DMS153 treated with DMSO at 0.1 percent for 48 hours (cell line): ENCODE results near the gene EHD4.

Experiments
- DNase-seq: peaks from one replicate; lab custom pipeline; 2025; ENCODE audit not compliant: unreplicated experiment; lab: John Stamatoyannopoulos, UW

The EHD4 gene

GRCh38 chr15:41995476-41995855 lies 23.1 kb upstream of the EHD4 start:
- DNase-seq = no peak

DNA sequence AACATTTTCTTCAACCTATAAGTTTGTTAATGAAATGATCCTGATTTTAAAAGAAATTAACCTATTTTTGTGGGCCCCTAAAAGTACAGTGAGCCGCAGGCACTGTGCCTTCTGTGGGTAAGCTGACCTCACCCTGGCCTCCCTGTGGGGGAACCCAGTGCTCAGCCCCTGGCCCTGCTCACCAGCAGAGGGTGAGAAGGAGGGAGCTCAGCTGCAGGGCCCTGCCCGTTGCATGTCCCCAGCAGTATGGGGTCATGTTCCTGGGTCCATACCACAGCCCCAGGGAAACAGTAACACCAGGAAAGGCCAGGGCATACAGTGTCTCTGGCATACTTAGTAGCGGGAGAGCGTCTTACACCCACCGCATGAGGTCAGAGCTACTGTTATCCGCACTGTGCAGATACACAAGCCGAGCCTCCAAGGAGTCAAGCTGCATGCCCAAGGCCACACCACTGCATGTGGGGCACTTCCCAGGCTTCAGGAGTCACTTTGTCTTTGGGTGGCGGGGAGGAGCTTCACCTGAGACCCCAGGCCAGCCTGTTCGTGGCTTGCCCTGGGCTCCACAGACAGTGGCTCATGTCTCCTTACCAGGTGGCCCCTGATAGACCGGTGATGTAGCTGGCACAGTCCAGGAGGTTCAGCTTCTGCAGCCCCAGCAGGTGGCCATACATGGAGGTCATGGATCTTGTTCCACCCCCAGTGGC lies 22.6 kb upstream of the EHD4 start:
- no peak for DNase-seq

- no peak for DNase-seq
These were observed 21.9 kb upstream of the EHD4 start for GRCh38 chr15:41994171-41994650.

GRCh38 chr15:41993472-41994170 lies 21.3 kb upstream of the EHD4 start:
- DNase-seq = no peak

DNA sequence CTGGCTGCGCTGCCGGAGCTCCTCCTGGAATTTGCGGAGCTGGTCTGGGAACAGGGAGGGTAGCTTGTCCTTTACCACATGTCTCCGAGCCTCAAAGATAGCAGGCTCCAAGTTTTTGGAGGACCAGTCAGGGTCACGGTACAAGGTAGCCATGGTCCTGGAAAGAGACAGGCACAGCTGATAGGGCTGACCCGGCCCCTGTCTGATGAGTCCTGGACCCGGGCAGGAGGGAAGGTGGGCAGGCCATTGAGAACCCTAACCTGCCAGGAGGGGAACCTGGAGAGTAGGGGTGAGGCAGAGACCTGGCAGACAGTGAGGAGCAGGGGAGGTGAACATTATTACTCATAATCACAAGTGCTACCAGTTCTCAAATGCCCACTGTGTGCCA lies 20.4 kb upstream of the EHD4 start:
- DNase-seq = no peak

DNA sequence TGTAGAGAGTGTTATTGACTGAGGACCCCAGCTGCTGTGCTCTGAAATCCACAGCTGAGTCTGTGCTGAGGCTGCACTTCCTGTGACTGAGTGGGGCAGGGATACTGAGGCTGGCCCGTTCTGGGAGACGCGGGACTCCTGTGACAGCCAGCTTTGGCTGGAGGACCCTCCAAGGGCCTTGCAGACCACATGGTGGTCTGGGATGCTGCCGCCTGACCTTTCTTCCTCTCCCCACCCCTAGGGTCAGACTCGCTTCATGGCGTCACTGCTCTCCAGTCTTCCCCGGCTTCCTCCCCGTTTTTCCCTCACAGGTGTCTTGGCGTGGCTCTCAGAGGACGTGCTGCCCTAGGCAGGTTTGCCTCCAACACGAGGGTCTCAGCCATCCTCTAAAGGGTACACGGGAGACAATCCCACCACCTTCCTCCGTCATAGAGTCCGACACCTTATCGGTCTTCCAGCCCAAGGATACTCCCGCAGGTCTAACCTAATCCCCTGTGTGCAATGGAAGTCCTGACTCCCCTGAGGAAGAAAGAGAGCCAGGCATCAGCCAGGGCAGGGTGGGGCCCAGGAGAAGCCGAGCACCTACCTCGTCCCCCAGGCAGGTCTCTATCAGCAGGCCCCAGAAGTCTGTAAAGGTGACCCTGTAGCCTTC lies 19.9 kb upstream of the EHD4 start:
- DNase-seq = no peak

DNA sequence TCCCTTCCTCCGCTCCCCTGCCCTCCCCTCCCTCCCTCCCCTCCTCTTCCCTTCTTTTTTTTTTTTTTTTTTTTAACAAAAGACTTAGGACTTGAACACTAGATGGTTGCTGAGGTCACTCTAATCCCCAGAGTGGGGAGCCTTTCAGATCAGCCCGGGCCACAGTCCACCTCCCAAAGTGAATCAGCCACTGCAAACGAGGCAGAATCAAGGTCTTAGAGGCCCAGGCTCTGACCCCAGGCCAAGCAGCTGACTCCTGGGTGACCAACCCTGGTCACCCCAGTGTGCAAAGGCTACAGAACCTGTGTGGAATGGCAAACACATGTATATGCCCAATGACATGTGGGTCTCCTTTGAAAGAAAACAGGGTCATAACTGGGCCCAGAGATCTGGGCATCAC lies 18.3 kb upstream of the EHD4 start:
- no peak for DNase-seq

DNA sequence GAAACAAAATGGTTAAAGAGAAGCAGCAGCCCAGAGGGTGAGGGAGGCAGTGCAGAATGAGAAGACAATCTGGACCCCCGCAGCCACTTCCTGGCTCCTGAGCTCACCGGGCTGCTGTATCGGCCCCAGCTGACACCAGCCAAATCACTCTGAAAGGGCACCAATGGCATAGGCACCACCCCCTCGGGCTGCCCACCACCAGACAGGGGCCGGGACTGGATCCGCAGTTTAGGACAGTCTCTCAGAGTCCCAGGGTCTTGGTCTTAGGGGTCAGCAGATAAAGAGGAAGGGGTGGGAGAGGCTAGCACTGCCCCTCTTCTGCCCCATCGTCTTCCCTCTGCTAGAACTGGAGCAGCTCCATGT lies 17.9 kb upstream of the EHD4 start:
- no peak for DNase-seq

- peak; percentile 6 for DNase-seq
These were observed 17.4 kb upstream of the EHD4 start for GRCh38 chr15:41989573-41990242.

- no peak for DNase-seq
These were observed 16.7 kb upstream of the EHD4 start for GRCh38 chr15:41988896-41989572.

DNA sequence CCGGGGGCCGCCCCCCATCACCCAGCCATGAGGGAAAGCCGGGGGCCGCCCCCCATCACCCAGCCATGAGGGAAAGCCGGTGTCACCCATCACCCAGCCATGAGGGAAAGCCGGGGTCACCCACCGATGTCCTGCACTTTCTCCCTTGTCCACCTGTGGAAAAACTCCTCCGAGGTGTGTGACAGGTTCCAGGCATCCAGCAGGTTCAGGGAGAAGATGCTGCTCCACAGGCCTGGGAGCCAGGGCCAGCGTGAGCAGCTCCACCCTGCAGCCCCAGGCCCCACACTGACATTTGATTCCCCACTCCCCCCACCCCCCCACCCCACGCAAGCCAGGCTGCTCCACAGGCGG lies 15.5 kb upstream of the EHD4 start:
- DNase-seq = no peak

DNA sequence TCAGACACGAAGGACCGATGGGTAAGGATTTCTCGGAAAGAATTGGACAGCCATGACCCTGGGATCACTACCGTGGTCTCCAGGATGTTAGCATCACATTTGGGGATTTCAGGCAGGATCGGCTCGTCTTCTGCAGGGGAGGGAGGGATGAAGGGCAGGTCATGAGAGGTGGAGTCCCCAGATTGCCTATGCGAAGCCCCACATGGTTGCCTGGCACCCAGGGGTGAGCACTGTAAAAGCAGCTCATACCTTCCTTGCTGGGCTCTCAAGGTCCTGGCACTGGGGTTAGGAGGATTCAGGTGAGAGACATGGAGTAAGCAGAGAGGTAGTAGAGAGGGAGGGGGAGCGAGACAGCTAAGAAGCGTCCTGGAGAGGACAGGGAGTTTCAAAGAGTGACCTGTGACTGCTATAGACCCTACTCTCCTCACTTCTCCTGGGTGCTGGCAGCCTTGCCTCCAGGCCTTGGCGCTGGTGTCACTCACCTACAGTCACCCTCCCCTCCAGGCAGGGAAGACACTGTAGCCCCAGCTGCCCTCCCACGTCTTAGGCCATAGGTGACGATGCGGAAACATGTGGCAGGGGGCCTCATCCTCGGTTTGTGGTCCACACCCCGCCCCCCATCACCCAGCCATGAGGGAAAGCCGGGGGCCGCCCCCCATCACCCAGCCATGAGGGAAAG lies 15.0 kb upstream of the EHD4 start:
- DNase-seq = no peak

DNA sequence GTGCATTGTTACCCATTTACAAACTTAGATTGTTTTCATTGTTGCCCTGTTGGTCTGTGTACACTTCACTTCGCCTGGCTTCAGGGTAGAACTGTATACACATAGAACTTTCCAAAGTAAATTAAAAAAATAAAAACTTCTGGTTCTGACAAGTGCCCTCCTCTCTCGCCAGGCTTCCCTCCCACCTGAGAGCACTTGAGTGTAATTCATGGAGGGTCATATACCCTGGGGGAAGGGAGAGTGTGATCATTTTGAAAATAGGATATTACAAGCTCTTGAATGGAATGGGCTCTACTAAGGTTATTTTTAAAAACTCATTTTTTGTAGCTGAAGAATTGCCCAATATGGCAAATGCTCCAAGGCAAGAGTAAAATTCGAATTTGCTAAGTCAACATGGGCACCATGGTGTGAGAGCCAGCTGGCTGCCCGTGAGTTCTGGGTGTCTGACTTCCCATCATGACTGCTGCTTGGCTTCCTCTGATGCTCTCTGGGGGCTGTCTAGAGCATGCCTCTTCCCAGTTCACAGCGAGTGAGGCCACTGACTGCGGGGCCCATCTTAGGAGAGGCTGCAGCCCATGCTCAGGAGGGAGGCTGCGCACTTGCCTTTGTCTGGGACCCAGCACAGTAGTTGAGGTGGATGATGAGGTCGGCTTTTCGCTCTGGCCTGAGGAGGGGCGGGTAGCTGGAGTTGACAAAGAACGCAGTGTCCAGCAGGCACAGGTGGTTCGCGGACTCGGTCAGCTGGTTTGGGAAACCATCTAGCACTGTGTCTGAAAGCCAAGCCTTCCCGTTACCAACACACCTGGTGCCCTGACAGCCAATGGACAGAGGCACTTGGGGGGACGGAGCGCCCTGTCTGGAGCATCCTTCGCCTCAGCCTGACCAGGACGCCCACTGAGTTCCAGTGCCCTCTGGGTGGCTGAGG lies 13.1 kb upstream of the EHD4 start:
- no peak for DNase-seq

GRCh38 chr15:41984622-41985021 lies 12.3 kb upstream of the EHD4 start:
- DNase-seq = no peak

DNA sequence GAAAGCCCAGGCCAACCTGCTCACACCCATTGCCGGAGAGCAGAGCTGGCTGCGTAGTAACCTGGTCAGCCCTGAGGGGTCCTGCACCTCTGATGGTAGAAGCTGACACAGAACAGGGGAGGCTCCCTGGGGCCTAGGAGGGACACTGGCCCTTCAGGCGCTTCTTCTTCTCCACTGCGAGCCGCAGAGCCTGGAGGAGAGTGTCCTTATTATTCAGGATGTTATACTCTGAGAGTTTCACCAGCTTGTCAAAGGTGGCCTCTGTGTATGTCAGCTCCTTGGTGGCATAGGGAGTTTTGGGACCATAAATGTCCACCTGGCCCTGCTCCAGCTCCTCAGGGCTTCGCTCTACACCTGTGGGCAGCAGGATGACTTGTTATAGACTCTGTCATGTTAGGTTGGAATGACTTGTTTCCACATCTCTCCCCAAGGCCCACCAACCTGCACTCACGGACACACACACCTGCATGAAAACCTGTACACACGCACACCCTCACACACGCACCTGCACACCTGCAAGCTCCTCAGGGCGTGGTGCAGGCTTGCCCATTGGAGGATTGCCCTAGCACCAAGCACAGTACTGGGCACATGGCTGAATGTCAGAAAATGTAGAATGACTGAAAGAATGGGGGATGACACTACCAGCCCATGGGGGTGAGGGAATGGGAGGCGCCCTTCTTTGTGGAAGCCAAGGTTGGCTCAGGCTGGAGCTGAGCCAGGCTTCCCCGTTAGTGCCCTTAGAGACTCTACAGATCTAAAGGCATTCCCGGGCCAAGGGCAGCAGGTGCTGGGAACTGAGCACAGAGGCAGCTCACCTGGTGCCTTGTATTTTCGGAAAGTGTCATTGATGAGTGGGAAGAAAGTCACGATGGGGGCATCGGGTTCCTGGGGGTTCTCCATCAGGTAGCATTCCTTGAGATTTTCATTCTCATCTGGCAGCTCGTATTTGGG lies 11.5 kb upstream of the EHD4 start:
- DNase-seq = no peak

DNA sequence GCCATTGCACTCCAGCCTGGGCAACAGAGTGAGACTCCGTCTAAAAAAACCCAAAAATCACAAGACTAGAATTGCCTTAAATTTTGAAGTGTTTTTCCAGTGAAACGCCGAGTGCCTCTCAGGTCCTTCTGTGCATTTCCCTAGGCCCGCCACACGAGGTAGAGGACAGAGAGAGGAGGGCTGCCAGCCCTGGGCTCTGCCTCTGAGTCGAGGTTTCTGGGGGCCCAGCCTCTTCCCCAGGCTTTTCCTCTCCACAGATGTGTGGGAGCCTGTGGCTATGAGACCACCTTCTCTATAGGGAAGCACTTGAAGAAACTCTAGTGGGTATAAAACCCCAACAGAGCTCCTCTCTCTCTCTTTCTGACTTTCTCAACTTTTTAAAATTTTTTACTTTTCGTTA lies 10.9 kb upstream of the EHD4 start:
- no peak for DNase-seq

GRCh38 chr15:41982133-41982930 lies 10.0 kb upstream of the EHD4 start:
- DNase-seq = no peak
